ENCODE data around the gene NSUN2. TPM values are rescaled to one million over a fixed set of nuclear protein-coding genes. Genes with fewer than 3 reads are reported as not detected.

Gene NSUN2
- 40.9 and 49.5 TPM in 2 replicates for total RNA-seq

DNA sequence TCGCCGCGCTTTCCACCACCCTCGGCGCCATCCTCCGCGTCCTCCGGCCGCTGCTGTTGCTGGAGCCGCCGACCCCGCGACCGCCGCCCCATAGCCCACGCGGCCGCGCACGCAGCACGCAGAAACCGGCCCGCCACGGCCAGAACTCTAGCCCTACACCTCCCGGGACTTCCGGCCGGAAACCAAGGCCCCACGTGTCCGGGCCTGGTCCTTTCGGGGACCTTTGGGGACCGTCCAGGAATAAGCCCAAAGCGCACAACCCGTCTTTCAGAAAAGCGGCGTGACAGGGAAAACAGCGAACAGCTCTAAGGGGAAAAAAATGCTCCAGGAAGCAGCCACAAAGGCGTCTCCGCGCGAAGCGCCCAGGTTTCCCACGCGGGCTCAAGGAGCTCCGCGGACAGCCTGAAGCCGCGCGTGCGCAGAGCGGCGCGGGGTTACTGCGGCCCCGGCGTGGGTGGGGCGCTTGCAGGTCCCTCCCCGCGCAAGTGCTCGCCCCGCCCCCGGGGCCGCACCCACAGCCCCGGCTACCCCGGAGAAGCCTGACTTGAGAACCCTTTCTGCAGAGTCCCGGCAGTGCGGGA lies at the start of gene NSUN2, which contains the start of gene SRD5A1:
Gene NSUN2 (minus strand): TSS at position 157 of the 581 bp plus-strand sequence. CDS start 65 bp downstream, at position 92.
Gene SRD5A1 (plus strand): TSS at position 553 of the 581 bp plus-strand sequence. CDS start 137 bp downstream, outside the sequence.

Other genes with a start within 250 kb of the NSUN2 start
- under 0.01 TPM in 1 of 2 replicates, not detected in the other for gene UBE2QL1, start 184.2 kb downstream of the NSUN2 start, total RNA-seq
- 14.8 and 49.6 TPM in 2 replicates for gene SRD5A1, start 396 bp upstream of the NSUN2 start, total RNA-seq
- gene TENT4A, start 80.4 kb upstream of the NSUN2 start, total RNA-seq = 11.7 and 17.2 TPM in 2 replicates

Measured in smooth muscle cell of trachea (primary cell).